ENCODE results near the gene DCAF15. TPM values are rescaled to one million over a fixed set of nuclear protein-coding genes. Genes with fewer than 3 reads are reported as not detected.

Gene DCAF15
- total RNA-seq, 1 donor from 2014 or later, result 35.0 TPM

DNA sequence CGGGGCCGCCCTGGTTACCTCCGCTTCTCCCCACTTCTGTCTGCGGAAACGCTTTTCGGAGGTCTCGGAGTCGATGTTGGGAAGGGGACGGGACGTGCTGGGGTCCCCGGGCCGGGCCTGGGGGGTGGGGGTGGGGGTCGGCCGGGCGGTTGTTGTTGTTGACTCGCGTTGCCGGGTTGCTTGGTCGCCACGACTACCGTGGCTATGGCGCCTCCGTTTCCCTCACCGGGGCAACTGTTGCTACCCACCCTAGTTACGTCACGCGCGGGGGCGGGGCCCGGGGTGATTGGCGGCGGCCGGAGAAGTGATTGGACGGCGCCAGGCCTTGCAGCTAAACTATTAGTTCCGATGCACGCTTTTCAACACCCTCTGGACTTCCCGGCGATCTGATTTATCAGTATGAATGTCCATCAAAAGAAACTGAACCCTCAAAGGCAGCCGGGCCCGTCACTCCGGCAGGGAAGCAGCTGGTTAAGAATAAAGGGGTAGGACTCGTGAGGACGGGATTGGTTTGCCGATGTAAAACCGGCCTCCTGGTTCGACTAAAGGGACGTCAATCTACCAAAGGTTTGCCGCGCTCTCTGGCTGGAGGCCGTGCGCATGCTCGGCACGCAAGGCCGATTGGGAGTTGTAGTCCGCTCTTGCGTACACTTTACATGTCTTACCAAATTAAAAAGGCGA is 53.9 kb downstream of the DCAF15 start, which contains the start of gene RFX1:
Gene RFX1, minus strand, starts transcription at position 236 of the 681 bp plus-strand sequence. CDS start 12,477 bp downstream, outside the sequence.
- Histone ChIP-seq H3K36me3 (no peaks in the 10 kb centered on the region), H3K4me1 (peaks cover 16 to 23% of the 10 kb centered on the region in 2 donors), H3K27me3 (no peaks in the 10 kb centered on the region), H3K27ac (peak within 1 kb of the TSS; percentile 100), H3K4me3 (peak within 1 kb of the TSS; percentile 99 to 100), H3K9me3 (no peaks in the 10 kb centered on the region)
- TF ChIP-seq, protein P1, sequence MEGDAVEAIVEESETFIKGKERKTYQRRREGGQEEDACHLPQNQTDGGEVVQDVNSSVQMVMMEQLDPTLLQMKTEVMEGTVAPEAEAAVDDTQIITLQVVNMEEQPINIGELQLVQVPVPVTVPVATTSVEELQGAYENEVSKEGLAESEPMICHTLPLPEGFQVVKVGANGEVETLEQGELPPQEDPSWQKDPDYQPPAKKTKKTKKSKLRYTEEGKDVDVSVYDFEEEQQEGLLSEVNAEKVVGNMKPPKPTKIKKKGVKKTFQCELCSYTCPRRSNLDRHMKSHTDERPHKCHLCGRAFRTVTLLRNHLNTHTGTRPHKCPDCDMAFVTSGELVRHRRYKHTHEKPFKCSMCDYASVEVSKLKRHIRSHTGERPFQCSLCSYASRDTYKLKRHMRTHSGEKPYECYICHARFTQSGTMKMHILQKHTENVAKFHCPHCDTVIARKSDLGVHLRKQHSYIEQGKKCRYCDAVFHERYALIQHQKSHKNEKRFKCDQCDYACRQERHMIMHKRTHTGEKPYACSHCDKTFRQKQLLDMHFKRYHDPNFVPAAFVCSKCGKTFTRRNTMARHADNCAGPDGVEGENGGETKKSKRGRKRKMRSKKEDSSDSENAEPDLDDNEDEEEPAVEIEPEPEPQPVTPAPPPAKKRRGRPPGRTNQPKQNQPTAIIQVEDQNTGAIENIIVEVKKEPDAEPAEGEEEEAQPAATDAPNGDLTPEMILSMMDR (IDR thresholded peaks at IDR 0.05), result no peak
- DNase-seq (ENCODE audit: low spot score in 2 of 2), result peak; percentile 98 to 100
- intact Hi-C loops (cut with DNase I), result loop anchor here (1.0 to 10.0 kb wide), 8 partner anchors 54 to 1211 kb away; partner anchors contain the start of genes ASF1B, BRME1, CALR and CC2D1A

DNA sequence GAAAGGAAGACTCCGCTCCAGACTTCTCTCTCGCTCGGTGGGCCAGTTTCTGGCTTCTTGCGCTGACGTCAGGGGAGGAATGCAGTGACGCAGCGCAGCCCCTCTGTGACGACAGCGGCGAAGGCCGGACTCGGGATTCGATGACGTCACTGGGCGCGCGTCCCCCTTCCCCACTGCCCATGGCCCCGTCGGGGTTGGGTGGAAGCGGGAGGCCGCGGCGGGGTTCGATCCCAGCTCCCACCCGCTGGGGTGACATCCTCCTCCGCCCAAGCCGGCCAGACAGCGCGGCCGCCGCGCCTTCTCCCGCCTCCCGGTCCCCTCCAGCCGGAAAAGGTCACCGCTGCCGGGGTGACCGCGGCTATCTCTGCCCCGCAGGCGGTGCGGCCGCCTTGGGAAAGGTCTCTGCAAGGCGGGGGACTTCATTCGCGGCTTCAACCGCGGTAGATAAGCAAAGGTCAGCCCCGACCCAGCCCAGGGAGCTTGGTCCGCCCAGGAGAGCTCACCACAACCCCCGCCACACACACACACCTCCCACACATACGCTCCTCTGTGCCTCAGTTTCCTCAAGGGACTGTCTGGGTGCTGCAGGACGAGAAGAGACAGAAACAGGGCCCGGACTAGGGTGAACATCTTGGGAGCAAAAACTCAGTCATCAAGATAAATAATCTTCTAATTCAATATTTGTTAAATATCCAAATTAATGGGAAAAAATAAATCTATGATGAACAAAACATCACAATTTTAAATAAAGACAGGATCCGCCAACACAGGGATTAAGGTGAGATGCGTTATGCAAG is 54.7 kb downstream of the DCAF15 start:
- DNase-seq (ENCODE audit: low spot score in 2 of 2), result no peak
- no peaks in the 10 kb centered on the region for H3K36me3 ChIP-seq
- intact Hi-C loops (cut with DNase I), result loop anchor here (1.0 to 10.0 kb wide), 8 partner anchors 55 to 1212 kb away; partner anchors contain the start of genes ASF1B, BRME1, CALR and CC2D1A

More for the DNA sequence above, 54.7 kb downstream of the DCAF15 start:
- TF ChIP-seq, protein P1 (IDR thresholded peaks at IDR 0.05), result peak in 1 of 3 experiments; percentile 16
- H3K4me3 ChIP-seq, result peak overlapping the region; percentile 76 to 88
- H3K4me1 ChIP-seq, result peaks cover 16 to 23% of the 10 kb centered on the region in 2 donors
- H3K9me3 ChIP-seq, result no peaks in the 10 kb centered on the region
- H3K27ac ChIP-seq, result peak overlapping the region; percentile 96 to 100
- no peaks in the 10 kb centered on the region for H3K27me3 ChIP-seq

Other genes starting within 250 kb of the DCAF15 start
- gene MRI1, start 188.0 kb upstream of the DCAF15 start, total RNA-seq, result 89.9 TPM
- 163 TPM for gene C19orf53, start 178.1 kb upstream of the DCAF15 start, total RNA-seq
- 23.2 TPM for gene ZSWIM4, start 157.1 kb upstream of the DCAF15 start, total RNA-seq
- not detected for gene NANOS3, start 75.4 kb upstream of the DCAF15 start, total RNA-seq
- not detected for gene BRME1, start 46.4 kb upstream of the DCAF15 start, total RNA-seq
- gene CC2D1A, start 46.3 kb upstream of the DCAF15 start, total RNA-seq, result 128 TPM
- gene PODNL1, start 14.1 kb upstream of the DCAF15 start, total RNA-seq, result 12.9 TPM
- gene RFX1, start 53.8 kb downstream of the DCAF15 start, total RNA-seq, result 3.3 TPM
- not detected for gene RLN3, start 75.6 kb downstream of the DCAF15 start, total RNA-seq
- gene IL27RA, start 79.3 kb downstream of the DCAF15 start, total RNA-seq, result 4.2 TPM
- 1.7 TPM for gene PALM3, start 109.6 kb downstream of the DCAF15 start, total RNA-seq
- 6.0 TPM for gene MISP3, start 120.3 kb downstream of the DCAF15 start, total RNA-seq
- gene C19orf67, start 133.3 kb downstream of the DCAF15 start, total RNA-seq, result not detected
- 9.4 TPM for gene SAMD1, start 138.2 kb downstream of the DCAF15 start, total RNA-seq
- 92.6 TPM for gene PRKACA, start 165.3 kb downstream of the DCAF15 start, total RNA-seq
- 7.8 TPM for gene ASF1B, start 184.1 kb downstream of the DCAF15 start, total RNA-seq